ENCODE measurements around the gene SCCPDH.
"Not testable (repeated sequence)": the region's sequence is repeated elsewhere in the genome, so short reads cannot be mapped to it uniquely, and the experiment has no call there.

SCCPDH gene

DNA sequence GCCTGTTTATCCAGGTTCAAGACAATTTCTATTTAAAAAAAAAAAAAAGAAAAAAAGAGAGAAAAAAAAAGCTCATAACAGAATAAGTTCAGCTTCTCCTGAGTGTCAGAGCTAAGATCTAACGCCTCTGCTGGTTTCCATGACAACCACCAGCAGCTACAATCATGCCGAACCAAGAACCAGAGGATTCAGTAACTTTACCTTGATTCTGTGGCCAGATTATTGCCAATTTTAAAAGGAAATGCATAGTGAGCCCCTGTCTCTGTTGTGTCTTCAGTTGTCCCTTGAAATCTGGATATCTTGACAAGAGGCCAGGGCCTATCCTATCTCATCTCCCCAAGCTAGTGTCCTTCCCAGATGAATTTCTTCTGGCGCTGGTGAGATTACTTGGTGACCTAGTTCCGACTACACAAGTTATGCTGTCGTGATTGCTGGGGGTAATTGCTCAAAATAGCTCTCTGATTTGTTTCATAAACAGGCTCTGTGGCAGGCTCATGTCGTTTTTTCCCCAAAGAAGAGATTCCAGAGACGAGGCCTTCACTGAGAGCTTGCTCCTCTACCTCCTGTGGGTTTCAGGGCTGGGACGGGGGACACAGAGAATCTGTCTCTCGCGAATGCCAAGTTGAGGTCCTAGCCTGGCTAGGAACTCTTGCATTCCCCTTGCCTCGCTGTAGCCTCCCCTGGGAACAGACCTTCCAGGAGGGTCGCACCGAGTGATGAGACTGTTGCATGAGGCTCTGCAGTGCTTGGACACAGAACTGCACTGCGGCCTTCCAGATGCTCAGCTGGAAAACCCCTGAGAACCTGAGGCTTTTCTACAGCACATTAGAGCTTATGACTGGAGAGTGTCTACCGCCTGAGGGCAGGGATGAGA, 32.4 kb upstream of the SCCPDH start:
- Histone ChIP-seq H3K27me3 (ENCODE audit: low read depth) (no peaks in the 10 kb centered on the region), H3K9me3 (peaks cover 3% of the 10 kb centered on the region; the same call in 1 of the 2 replicates), H3K4me1 (peaks cover 4% of the 10 kb centered on the region; the same call in 1 of the 2 replicates), H3K36me3 (replicated peaks) (no peaks in the 10 kb centered on the region), H3K4me3 (no peak overlapping the region)
- in situ Hi-C loops (cut with MboI; ENCODE audit: low sequenced_read_pairs), result no loop called here
- DNase-seq (ENCODE audit: low spot score in 2 of 2), result no peak

DNA sequence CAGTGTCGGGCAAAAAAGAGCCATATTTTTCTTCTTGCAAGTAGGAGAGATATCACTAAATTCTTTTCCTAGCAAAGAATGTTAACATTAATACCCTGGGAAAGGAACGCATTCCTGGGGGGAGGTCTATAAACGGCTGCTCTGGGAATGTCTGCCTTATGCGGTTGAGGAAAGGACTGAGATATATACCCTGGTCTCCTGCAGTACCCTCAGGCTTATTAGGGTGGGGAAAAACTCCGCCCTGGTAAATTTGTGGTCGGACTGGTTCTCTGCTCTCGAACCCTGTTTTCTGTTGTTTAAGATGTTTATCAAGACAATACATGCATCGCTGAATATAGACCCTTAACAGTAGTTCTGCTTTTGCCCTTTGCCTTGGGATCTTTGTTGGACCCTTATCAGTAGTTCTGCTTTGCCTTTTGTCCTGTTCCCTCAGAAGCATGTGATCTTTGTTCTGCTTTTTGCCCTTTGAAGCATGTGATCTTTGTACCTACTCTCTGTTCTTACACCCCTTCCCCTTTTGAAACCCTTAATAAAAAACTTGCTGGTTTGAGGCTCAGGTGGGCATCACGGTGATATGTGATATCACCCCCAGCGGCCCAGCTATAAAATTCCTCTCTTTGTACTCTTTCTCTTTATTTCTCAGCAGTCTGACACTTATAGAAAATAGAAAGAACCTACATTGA, 29.9 kb upstream of the SCCPDH start:
- H3K27me3 ChIP-seq (ENCODE audit: low read depth); DNase-seq (ENCODE audit: low spot score in 2 of 2); H3K36me3 ChIP-seq (replicated peaks); in situ Hi-C loops (cut with MboI; ENCODE audit: low sequenced_read_pairs); H3K4me3 ChIP-seq; H3K4me1 ChIP-seq; H3K9me3 ChIP-seq: not testable (repeated sequence)

DNA sequence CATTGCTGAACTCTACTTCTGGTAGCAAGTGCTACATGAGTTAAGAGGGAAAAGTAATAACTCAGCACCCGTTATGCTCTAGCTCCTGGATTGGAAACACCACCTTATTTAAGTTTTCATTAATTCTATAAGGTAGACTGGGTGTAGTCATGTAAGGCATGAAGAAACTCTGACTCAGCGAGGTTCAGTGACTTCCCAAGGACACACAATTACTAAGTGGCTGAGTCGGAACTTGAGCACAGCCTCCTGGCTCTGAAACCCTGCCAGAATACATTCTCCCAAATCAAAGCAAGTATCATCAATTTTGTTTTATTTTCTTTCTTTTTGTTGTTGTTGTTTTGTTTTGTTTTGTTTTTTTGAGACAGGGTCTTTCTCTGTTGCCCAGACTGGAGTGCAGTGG, 29.1 kb upstream of the SCCPDH start:
- peaks cover 3% of the 10 kb centered on the region; the same call in 1 of the 2 replicates for H3K9me3 ChIP-seq
- in situ Hi-C loops (cut with MboI; ENCODE audit: low sequenced_read_pairs), result loop anchor here (5.0 kb wide), 1 partner anchor 188 kb away; the partner anchor contains the start of gene SMYD3

DNA sequence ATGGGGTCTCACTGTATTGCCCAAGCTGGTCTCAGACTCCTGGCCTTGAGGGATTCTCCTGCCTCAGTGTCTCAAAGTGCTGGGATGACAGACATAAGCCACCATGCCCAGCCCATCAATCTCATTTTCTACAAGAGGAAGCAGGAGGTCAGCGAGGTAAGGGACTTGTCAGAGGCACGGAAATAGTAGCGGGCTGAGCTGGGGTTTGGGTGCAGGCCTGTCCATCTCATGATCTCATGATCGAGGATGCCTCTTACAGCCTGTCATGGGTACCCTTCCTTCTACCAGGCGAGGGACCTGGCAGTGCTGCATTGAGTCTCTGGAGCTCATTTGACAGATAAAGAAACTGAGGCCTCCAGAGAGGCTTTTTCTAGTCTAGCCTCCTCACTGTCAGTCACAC, 28.5 kb upstream of the SCCPDH start:
- peaks cover 3% of the 10 kb centered on the region; the same call in 1 of the 2 replicates for H3K9me3 ChIP-seq
- in situ Hi-C loops (cut with MboI; ENCODE audit: low sequenced_read_pairs), result loop anchor here (5.0 kb wide), 1 partner anchor 188 kb away; the partner anchor contains the start of gene SMYD3
- DNase-seq (ENCODE audit: low spot score in 2 of 2), result no peak

More for the DNA sequence above, 29.1 kb upstream of the SCCPDH start:
- Histone ChIP-seq H3K27me3 (ENCODE audit: low read depth) (no peaks in the 10 kb centered on the region), H3K36me3 (replicated peaks) (no peaks in the 10 kb centered on the region), H3K4me3 (no peak overlapping the region), H3K4me1 (peaks cover 4% of the 10 kb centered on the region)
- DNase-seq (ENCODE audit: low spot score in 2 of 2), result no peak

DNA sequence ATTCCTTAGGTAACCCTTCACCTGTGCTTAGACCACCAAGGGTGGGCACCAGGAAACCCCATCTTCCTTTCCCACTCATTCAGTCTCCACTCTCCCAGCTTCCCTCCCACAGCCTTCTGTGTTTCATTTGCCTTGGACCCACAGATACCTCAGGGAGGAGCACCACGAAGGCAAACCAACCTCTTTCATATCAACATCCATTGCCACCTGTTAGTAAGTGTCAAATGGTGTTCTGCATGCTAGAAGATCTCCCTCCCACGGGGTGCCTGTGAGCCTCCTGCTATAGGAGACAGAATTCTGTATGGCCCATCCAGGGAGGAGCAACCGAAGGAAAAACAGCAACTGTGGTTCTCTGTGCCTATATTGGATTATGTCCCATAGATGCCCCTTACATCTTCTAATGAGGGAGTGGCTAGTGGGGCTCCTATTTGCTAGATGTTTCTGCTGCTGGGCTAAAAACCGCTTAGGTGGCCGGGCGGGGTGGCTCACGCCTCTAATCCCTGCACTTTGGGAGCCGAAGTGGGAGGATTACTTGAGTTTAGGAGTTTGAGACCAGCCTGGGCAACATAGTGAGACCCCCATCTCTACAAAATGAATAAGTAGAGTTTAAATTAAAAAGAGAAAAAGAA, 25.6 kb upstream of the SCCPDH start:
- DNase-seq (ENCODE audit: low spot score in 2 of 2), result no peak
- no peaks in the 10 kb centered on the region for H3K36me3 ChIP-seq (replicated peaks)
- H3K9me3 ChIP-seq, result peaks cover 3% of the 10 kb centered on the region; the same call in 1 of the 2 replicates
- in situ Hi-C loops (cut with MboI; ENCODE audit: low sequenced_read_pairs), result loop anchor here (5.0 kb wide), 1 partner anchor 191 kb away; the partner anchor contains the start of gene SMYD3
- H3K4me3 ChIP-seq, result no peak overlapping the region
- H3K4me1 ChIP-seq, result peaks cover 4% of the 10 kb centered on the region
- no peaks in the 10 kb centered on the region for H3K27me3 ChIP-seq (ENCODE audit: low read depth)

More for the DNA sequence above, 28.5 kb upstream of the SCCPDH start:
- no peaks in the 10 kb centered on the region for H3K27me3 ChIP-seq (ENCODE audit: low read depth)
- no peaks in the 10 kb centered on the region for H3K36me3 ChIP-seq (replicated peaks)
- H3K4me3 ChIP-seq, result no peak overlapping the region
- H3K4me1 ChIP-seq, result peaks cover 4% of the 10 kb centered on the region

DNA sequence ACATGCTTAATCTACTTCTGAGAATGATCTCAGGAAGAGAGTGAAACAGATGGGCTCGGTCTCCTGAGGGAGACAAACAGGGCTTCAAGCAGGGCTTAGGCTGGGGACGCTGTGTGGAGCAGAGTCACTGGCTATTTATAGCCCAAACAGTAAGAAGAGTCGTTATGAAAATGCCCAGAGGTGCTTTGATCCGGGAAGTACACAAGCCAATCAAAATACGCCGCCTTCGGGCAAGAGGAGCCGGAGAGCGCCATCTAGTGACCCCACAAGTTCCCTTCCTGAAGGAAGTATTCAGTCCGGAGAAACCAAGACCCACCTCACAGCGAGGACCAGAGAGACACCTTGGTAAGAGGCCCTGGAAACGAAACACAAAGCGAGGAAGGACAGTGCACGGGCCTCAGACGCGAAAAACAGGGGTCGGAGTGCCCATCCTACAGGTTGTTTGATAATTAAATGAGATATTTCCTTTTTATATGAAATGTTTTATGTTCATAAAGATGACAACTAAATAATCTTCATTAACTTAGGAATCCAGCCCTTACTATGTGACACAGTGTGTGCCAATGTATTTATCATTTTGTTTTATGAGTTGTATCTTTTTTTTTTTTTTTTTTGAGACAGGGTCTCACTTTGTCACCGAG, 25.0 kb upstream of the SCCPDH start:
- no peaks in the 10 kb centered on the region for H3K27me3 ChIP-seq (ENCODE audit: low read depth)
- no peak overlapping the region for H3K4me3 ChIP-seq
- no peaks in the 10 kb centered on the region for H3K36me3 ChIP-seq (replicated peaks)
- H3K9me3 ChIP-seq, result peaks cover 3% of the 10 kb centered on the region; the same call in 1 of the 2 replicates
- peaks cover 4% of the 10 kb centered on the region for H3K4me1 ChIP-seq
- DNase-seq (ENCODE audit: low spot score in 2 of 2), result peak; percentile 92 to 93
- in situ Hi-C loops (cut with MboI; ENCODE audit: low sequenced_read_pairs), result loop anchor here (5.0 kb wide), 1 partner anchor 192 kb away; the partner anchor contains the start of gene SMYD3

DNA sequence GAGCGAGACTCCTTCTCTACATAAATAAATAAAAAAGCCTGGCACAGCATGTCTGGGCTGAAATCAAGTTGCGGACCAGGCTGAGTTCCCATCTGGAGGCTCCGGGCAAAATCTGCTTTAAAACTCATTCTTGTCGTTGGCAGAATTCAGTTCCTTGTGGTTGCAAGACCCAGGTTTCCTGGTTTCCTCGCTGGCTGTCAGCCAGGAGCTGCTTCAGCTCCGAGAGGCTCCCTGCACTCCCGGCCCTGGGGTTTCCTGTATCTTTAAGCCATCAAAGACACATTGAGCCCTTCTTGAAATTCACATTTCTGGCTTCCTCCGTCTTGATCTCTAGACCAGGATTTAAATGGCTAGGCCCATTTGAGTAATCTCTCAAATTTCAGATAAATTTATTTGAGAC, 20.6 kb upstream of the SCCPDH start:
- Histone ChIP-seq H3K36me3 (replicated peaks) (no peaks in the 10 kb centered on the region), H3K4me3 (no peak overlapping the region), H3K27me3 (ENCODE audit: low read depth) (no peaks in the 10 kb centered on the region), H3K9me3 (no peaks in the 10 kb centered on the region), H3K4me1 (peaks cover 4% of the 10 kb centered on the region)
- no peak for DNase-seq (ENCODE audit: low spot score in 2 of 2)
- in situ Hi-C loops (cut with MboI; ENCODE audit: low sequenced_read_pairs), result no loop called here

DNA sequence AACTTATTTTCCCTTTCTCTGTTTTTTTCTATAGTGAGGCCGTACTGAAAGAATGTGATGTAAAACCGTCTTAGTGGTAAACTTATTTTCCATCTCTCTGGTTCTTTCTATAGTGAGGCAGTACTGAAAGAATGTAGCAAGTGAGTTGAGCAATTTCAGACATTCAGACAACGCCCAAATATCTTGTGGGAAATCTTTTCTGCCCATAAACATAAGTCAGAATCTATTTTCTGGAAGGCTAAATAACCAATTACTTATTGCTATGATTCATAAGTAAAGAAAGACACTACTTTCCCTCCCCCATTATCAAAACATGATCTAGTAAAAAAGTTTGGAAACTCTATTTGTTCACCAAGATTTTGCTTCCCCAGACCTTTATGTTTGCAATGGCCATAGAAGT, 18.8 kb upstream of the SCCPDH start:
- no peak for DNase-seq (ENCODE audit: low spot score in 2 of 2)
- Histone ChIP-seq H3K4me1 (no peaks in the 10 kb centered on the region), H3K36me3 (replicated peaks) (no peaks in the 10 kb centered on the region), H3K27me3 (ENCODE audit: low read depth) (no peaks in the 10 kb centered on the region), H3K9me3 (no peaks in the 10 kb centered on the region; the same call in 1 of the 2 replicates), H3K4me3 (no peak overlapping the region)
- in situ Hi-C loops (cut with MboI; ENCODE audit: low sequenced_read_pairs), result no loop called here

DNA sequence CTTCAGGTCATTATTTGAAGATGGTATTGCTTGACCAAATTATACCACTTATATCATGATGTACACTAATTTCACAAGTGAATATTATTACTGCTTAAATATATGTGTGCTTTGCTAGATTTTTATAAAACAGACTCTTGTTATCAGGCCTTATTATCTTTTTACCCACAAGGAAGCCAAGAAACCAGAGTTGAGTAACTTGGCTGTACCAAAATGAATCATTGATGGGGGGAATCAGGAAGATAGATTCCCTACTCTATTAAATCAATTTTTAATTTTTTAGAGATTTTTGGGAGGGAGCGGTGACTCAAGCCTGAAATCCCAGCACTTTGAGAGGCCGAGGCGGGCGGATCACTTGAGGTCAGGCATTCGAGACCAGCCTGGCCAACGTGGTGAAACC, 16.0 kb upstream of the SCCPDH start:
- DNase-seq (ENCODE audit: low spot score in 2 of 2), result no peak
- Histone ChIP-seq H3K9me3 (no peaks in the 10 kb centered on the region; the same call in 1 of the 2 replicates), H3K4me3 (no peak overlapping the region), H3K36me3 (replicated peaks) (no peaks in the 10 kb centered on the region), H3K4me1 (no peaks in the 10 kb centered on the region), H3K27me3 (ENCODE audit: low read depth) (no peaks in the 10 kb centered on the region)
- in situ Hi-C loops (cut with MboI; ENCODE audit: low sequenced_read_pairs), result no loop called here

DNA sequence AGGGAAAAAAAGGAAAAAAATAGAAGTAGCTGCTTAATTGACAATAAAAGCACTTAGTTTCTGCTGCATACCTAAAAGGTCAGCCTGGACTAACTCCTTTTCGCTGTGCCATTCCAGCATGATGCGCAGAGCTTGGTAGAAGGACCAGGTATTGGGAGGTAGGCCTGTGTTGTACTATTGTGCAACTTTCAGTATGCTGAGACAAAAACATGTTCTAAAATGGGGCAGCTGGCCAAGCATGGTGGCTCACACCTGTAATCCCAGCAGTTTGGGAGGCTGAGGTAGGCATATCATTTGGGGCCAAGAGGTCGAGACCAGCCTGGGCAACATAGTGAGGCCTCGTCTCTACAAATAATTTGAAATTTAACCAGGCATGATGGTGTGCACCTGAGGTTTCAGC, 15.0 kb upstream of the SCCPDH start:
- Histone ChIP-seq H3K4me1 (no peaks in the 10 kb centered on the region), H3K36me3 (replicated peaks) (no peaks in the 10 kb centered on the region), H3K9me3 (no peaks in the 10 kb centered on the region; the same call in 1 of the 2 replicates), H3K27me3 (ENCODE audit: low read depth) (no peaks in the 10 kb centered on the region), H3K4me3 (no peak overlapping the region)
- in situ Hi-C loops (cut with MboI; ENCODE audit: low sequenced_read_pairs), result no loop called here
- no peak for DNase-seq (ENCODE audit: low spot score in 2 of 2)

DNA sequence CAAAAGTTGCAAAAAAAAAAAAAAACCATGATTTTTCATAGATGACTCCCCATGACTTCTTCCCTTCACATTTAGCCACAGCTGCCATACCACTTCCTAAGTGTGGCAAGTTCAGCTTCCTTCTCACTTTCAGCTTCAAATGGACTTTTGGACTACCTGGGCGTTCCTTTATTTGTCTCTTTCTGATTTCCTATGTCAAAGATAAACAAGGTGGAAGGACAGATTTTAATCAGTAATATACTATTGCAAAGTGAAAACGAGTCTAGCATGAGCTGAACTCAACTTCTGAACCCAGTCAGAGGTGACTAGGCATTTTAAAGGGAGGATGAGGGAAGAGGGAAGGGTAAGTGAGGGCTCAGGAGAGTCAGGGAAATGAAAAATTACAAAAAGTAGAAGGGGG, 14.4 kb upstream of the SCCPDH start:
- H3K4me3 ChIP-seq, result no peak overlapping the region
- no peaks in the 10 kb centered on the region for H3K4me1 ChIP-seq
- DNase-seq (ENCODE audit: low spot score in 2 of 2), result no peak
- H3K36me3 ChIP-seq (replicated peaks), result no peaks in the 10 kb centered on the region
- no peaks in the 10 kb centered on the region for H3K27me3 ChIP-seq (ENCODE audit: low read depth)
- in situ Hi-C loops (cut with MboI; ENCODE audit: low sequenced_read_pairs), result no loop called here
- H3K9me3 ChIP-seq, result no peaks in the 10 kb centered on the region; the same call in 1 of the 2 replicates

DNA sequence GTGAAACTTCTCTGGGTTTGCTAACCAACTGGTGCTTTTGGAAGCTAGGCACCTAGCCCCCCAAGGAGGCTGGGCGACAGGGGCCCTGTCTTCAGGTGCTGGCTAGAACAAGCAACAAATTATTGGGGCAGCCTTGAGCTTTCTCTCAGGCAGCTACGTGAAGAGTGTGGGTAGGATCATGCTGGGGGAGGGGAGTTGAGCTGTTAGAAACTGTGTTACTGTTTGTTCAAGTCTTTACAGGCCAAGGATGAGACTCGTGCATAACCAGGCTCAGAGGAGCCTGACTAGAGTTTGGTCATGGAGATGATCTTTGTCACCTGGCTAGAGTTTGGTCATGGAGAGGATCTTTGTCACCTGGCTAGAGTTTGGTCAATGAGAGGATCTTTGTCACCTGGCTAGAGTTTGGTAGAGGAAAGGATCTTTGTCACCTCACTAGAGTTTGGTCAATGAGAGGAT, 12.6 kb upstream of the SCCPDH start:
- H3K27me3 ChIP-seq (ENCODE audit: low read depth), result no peaks in the 10 kb centered on the region
- no peaks in the 10 kb centered on the region; the same call in 1 of the 2 replicates for H3K9me3 ChIP-seq
- no peaks in the 10 kb centered on the region for H3K36me3 ChIP-seq (replicated peaks)
- H3K4me3 ChIP-seq, result no peak overlapping the region
- no peaks in the 10 kb centered on the region for H3K4me1 ChIP-seq
- no peak for DNase-seq (ENCODE audit: low spot score in 2 of 2)
- in situ Hi-C loops (cut with MboI; ENCODE audit: low sequenced_read_pairs), result no loop called here

DNA sequence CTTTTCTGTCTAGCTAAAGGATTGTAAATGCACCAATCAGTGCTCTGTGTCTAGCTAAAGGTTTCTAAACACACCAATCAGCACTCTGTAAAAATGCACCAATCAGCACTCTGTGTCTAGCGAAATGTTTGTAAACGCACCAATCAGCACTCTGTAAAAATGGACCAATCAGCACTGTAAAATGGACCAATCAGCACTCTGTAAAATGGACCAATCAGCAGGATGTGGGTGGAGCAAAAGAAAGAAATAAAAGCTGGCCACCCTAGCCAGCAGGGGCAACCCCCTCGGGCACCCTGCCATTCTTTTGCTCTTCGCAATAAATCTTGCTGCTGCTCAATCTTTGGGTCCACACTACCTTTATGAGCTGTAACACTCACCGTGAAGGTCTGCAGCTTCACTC, 11.8 kb upstream of the SCCPDH start:
- H3K27me3 ChIP-seq (ENCODE audit: low read depth); H3K36me3 ChIP-seq (replicated peaks); DNase-seq (ENCODE audit: low spot score in 2 of 2); H3K4me1 ChIP-seq; H3K9me3 ChIP-seq; H3K4me3 ChIP-seq; in situ Hi-C loops (cut with MboI; ENCODE audit: low sequenced_read_pairs): not testable (repeated sequence)

All from HAP-1 (cell line).